Measurements from ENCODE around the gene GDPD3.

- TF ChIP-seq POLR2AphosphoS5 (IDR thresholded peaks at IDR 0.05; ENCODE audit: low read depth): no peak
- TF ChIP-seq CTCF (conservative IDR thresholded peaks at IDR 0.05; ENCODE audit: low read depth in 2 of 2): no peak
- no peak for TF ChIP-seq EZH2 (IDR thresholded peaks at IDR 0.05; ENCODE audit: low read depth, unreplicated experiment)
- TF ChIP-seq EZH2phosphoT487 (IDR thresholded peaks at IDR 0.05; ENCODE audit: unreplicated experiment): no peak
- TF ChIP-seq ETS1 (IDR thresholded peaks at IDR 0.05): no peak
- TF ChIP-seq REST (IDR thresholded peaks at IDR 0.05; ENCODE audit: unreplicated experiment): no peak
These were observed 45.8 kb downstream of the GDPD3 start for GRCh38 chr16:30067584-30067916.
